DOHH2 (cell line): ENCODE measurements around the gene SAMD9L.

ENCODE experiments used
- EZH2phosphoT487 ChIP-seq: fragments of 200-600 bp; sonication (generic); IDR thresholded peaks from 2 replicates; pipeline ENCODE4 v1.6.1; 2017; ENCODE audit warnings: borderline replicate concordance, mild to moderate bottlenecking, antibody characterized with exemption, low read length, moderate library complexity, mixed read lengths
- TF ChIP-seq, protein P1 (sequence below): fragments of 200-600 bp; sonication (generic); IDR thresholded peaks from one replicate; pipeline ENCODE4 v1.5.1; 2014; ENCODE audit warnings: antibody characterized with exemption, mild to moderate bottlenecking, low read depth, low read length; ENCODE audit not compliant: poor library complexity, severe bottlenecking

GRCh38 chr7:93132216-93132615, 16.0 kb downstream of the SAMD9L start:
- TF ChIP-seq, protein P1, sequence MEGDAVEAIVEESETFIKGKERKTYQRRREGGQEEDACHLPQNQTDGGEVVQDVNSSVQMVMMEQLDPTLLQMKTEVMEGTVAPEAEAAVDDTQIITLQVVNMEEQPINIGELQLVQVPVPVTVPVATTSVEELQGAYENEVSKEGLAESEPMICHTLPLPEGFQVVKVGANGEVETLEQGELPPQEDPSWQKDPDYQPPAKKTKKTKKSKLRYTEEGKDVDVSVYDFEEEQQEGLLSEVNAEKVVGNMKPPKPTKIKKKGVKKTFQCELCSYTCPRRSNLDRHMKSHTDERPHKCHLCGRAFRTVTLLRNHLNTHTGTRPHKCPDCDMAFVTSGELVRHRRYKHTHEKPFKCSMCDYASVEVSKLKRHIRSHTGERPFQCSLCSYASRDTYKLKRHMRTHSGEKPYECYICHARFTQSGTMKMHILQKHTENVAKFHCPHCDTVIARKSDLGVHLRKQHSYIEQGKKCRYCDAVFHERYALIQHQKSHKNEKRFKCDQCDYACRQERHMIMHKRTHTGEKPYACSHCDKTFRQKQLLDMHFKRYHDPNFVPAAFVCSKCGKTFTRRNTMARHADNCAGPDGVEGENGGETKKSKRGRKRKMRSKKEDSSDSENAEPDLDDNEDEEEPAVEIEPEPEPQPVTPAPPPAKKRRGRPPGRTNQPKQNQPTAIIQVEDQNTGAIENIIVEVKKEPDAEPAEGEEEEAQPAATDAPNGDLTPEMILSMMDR, result no peak
- no peak for TF ChIP-seq EZH2phosphoT487
